ENCODE measurements around the gene ENTPD6.
"Not testable (repeated sequence)": the region's sequence is repeated elsewhere in the genome, so short reads cannot be mapped to it uniquely, and the experiment has no call there.

The ENTPD6 gene

DNA sequence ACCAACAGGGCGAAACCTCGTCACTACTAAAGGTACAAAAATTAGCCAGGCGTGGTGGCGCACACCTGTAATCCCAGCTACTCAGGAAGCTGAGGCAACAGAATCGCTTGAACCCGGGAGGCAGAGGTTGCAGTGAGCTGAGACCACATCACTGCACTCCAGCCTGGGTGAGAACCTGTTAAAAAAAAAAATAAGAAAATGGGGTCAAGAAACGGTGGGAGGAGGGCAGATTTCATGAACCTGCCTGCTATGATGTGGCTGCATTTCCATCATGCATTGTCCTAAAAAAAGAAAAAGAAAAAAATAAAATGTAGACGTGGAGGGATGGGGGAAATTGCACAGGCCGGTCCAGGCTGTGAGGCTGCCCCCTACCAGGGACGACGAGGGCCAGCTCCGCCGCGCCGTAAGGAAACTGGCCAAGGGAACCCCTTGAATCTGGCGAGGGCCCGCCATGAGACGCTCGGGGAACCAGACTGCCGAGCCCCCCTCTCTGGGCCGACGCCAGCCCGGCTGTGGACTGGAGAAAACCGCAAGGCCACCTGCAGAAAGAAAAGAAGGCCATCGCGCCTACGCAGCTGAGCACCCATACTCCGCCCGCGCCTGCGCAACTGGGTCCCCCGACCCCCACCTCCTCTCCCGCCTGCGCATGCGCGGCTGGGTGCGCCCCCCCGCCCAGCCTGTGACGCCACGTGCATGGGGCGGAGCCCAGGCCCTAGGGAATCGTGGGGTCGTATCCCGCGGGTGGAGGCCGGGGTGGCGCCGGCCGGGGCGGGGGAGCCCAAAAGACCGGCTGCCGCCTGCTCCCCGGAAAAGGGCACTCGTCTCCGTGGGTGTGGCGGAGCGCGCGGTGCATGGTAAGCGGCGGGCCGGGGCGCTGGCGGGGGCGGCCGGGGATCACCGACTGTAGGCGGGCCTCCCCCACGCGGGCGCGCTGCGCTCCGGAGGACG, at the start of gene ENTPD6:
ENTPD6 (plus strand) TSS at position 699 of the 948 bp plus-strand sequence. CDS start 10,825 bp downstream, outside the sequence.
- peak; percentile 84 for DNase-seq (ENCODE audit: low read depth, low spot score)

DNA sequence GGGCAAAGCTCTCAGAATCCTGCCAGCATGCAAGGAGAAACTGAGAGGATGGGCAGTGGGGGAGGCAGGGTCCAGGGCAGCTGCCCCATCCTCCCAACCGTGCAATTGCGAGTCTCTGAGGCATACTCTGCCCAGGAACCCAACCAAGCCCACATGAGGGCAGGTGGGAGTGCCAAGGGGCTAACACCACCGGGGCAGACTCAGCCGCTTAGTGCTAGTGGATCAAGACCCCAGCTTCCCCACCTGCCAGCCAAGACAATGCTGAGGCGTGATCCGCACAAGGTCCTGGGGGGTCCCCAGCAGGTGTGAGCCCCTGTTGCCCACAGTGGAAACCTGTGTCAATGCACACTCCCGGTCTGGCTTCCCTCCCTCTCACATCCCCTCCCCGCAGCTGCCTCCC, 48.5 kb upstream of the ENTPD6 start:
- DNase-seq (ENCODE audit: low read depth, low spot score): no peak

DNA sequence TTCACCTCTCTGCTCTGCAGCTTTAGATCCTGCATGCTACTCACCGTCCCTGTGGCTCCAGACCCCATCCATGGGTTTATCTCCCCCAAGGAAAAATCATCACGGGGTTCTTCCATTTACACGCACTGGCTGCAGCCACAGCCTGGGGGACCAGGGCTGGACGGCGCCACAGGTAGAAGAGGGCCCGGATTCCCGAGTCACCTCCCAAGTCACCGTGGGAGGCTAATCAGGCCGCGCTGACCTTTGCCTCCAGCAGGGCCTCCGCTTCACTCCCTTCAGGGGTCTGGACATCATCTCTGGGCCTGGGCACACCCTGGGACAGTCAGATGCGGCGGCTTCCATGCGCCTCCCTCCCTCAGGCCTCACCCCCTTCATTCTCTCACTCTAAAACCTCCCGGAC, 47.8 kb upstream of the ENTPD6 start:
- no peak for DNase-seq (ENCODE audit: low read depth, low spot score)

DNA sequence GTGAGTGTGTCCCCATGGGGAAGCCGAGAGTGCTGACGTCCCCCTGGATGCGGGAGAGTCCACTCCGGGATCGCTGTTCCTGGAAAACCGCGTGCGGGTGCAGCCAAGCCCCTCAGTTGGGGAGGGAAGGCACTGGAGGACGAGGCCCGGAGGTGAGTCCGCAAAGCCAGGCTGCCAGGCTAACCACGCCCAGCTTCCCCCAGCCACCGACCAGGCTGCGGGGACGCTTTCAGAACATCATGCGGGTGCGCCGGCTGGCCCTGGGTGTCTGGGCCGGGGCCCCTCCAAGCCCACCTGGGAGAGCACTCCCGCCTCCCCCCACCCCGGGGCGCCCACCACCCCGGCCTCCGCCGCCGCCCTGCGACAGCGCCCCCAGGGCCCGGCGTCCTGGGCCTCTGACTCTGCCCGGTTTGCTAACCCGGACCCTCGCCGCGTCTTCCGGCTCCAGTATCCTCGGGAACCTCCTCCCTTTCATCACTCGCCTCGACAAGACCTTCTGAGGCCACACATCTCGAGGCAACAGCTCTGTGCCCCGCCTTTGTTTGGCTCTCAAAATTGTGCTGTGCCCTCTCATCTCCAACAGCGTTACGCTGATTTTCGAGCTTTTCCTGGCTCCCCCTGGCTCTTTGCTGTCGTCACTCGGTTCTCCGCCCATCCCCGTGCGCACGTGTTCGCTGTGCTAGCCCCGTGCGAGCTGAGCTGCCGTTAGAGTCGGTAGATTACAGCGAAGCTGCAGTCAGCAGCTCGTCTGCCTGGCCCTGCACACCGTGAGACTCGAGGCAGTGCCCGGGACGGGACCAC, 47.1 kb upstream of the ENTPD6 start:
- peak; percentile 21 for DNase-seq (ENCODE audit: low read depth, low spot score)

DNA sequence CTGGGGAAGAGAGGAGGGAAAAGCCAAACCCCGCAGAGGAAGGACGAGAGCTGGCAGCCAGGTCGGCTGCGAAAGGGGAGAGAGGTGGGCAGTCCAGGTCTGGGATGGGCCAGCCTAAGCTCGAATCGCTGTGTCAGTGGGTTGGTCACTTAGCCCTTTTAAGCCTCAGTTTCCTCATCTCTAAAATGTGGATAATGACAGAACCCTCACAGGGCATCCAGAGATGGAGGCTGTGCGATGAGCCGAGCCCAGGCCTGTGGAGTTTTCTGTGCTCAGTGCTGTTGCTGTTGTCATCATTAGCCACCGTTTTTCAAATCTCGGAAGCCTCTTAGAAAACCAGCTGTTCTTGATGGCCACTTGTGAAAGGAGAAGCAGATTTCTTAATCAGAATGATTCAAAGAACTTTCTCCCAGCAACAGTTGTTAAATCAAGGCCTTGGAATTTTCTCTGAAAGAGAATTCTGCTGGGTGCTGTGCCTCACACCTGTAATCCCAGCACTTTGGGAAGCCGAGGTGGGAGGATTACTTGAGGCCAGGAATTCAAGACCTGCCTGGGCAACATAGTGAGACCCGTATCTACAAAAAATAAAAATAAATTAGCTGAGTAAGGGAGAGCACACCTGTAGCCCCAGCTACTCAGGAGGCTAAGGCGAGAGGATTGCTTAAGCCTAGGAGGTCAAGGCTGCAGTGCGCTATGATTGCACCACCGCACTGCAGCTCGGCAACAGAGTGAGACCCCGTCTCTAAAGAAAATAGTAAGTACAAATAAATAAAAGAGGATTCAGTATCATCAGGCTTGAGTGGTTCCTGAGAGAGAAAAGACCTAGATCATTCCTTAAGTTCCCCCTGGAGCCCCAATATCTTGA, 46.3 kb upstream of the ENTPD6 start:
- no peak for DNase-seq (ENCODE audit: low read depth, low spot score)

DNA sequence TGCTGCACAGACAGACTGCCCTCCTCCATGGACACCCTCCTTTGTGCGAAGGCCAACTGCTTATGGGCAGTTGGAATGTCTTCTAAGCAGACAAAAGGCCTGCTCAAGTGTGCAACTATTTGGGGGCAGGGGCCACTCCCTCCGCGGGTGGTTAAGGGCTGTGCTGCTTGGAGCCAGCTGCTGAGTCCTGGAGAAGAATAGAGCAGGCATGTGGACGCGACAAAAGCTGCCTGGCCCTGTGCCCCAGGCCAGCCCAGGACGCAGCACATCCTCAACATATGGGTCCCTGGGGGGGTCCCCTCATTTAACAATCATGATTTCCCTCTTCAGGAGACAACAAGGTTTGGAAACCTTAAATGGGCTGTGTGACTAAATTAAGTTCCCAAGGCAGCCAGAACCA, 45.5 kb upstream of the ENTPD6 start:
- DNase-seq (ENCODE audit: low read depth, low spot score): no peak

DNA sequence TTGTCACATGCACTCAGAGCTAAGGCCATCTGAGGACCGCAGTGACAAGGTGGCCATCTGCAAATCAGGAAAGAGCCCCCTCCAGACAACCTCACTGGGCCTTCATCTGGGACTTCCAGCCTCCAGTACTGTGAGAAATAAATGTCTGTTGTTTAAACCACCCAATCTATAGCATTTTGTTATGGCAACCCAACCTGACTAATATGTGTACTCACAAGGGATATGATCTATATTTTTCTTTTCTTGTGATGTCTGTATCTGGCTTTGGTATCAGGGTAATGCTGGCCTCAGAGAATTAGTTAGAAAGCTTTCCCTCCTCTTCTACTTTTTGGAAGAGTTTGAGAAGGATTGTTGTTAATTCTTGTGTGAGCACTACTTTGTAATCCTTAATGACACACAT, 37.5 kb upstream of the ENTPD6 start:
- DNase-seq (ENCODE audit: low read depth, low spot score): no peak

DNA sequence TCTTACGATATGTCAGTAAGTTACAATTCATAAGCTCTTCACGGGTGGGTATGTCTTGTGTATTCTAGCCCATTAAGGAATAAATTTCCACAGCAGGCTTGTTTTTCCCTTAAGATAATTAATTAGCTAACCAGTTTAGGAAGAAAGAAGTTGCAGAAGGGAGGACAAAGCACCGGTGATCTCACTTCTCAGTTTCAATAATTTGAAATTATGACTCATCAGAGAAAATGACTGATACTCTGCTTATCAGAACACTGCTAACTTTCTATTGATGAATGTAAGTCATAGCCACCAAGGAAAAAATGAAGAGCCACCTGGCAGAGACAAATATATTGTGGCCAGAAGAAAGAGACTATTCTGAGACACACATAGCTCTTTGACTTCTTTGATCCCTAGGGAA, 35.0 kb upstream of the ENTPD6 start:
- DNase-seq (ENCODE audit: low read depth, low spot score): no peak

DNA sequence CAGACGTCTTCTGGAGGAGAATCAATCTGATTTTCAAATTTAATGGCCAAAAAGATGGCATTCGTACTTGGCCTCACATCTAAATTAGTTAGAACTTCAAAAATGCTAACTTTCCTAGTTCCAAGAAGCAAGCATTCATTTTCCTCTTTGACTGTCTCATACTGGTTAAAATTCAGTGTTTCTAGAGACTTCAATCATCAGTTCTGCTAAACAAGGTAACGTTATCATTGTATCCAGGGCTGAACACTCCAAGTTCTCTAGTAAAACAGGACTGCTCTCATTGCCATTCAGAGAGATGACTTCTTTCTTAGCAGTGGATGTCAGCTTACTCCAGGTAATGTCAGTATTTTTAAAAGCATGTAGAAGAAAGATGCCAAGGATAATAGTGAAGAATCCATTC, 34.6 kb upstream of the ENTPD6 start:
- DNase-seq (ENCODE audit: low read depth, low spot score): no peak

DNA sequence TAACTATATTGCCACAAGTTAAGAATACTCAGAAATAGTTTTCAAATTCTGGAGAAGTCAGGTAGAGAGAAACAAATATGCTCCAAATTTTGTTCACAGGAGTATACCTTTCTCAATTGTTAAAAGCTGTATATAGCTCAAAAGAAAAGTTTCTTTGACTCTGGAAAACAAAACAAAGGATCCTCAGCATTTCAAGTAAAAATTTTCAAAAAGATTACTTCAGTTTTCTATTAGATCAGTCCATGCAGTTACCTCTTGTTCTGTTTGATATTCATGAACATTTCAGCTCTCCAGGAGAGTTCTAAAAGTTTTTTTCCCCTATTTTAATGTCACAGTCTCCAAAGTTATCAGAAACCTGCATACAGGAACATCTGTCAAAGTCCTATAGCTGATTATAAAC, 30.4 kb upstream of the ENTPD6 start:
- DNase-seq (ENCODE audit: low read depth, low spot score): no peak

DNA sequence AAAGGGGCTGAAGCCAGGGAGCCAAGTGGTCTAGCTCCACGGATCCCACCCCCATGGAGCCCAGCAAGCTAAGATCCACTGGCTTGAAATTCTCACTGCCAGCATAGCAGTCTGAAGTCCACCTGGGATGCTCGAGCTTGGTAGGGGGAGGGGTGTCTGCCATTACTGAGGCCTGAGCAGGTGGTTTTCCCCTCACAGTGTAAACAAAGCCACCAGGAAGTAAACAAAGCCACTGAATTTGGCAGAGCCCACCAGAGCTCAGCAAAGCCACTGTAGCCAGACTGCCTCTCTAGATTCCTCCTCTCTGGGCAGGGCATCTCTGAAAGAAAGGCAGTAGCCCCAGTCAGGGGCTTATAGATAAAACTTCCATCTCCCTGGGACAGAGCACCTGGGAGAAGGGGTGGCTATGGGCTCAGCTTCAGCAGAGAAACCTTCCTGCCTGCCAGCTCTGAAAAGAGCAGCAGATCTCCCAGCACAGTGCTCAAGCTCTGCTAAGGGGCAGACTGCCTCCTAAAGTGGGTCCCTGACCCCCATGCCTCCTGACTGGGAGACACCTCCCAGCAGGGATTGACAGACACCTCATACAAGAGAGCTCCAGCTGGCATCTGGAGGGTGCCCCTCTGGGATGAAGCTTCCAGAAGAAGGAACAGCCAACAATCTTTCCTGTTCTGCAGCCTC, 29.3 kb upstream of the ENTPD6 start:
- DNase-seq (ENCODE audit: low read depth, low spot score): not testable (repeated sequence)

DNA sequence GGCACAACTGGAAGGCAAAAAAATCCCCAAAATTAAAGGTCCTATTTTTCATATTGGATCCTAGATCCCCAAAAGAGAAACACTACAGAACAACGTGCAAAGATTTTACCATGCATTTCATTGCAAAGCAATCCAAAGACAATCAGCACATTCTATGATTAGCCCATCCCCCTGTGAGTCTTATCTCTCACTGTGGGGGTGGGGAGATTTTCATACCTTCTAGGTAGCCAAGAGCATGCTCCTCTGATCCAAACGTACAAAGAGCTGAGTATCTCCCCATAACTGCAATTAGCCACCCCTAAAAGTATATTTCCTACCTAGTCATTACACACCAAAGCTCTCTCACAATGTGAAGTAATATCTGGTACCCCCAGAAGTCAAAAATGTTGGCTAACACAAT, 22.2 kb upstream of the ENTPD6 start:
- no peak for DNase-seq (ENCODE audit: low read depth, low spot score)

DNA sequence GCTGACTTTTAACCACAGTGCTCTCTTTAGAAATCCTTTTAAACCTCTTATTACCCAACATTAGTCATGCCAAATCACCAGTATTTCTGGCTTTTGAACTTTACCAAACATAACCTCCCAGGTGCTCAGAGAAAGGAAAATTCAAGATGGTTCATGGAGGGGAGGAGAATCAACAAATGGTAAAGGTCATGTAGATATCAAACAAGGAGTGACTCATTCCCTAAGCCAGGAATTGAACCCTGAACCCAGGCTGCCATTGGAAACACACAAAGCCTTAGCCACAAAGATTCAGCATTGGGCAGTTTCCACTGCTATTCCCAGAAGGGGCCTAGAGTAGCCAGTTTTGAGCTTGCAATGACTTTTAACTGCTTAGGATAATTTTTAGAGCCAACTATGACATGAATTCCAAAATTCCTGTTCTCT, 21.6 kb upstream of the ENTPD6 start:
- DNase-seq (ENCODE audit: low read depth, low spot score): no peak

DNA sequence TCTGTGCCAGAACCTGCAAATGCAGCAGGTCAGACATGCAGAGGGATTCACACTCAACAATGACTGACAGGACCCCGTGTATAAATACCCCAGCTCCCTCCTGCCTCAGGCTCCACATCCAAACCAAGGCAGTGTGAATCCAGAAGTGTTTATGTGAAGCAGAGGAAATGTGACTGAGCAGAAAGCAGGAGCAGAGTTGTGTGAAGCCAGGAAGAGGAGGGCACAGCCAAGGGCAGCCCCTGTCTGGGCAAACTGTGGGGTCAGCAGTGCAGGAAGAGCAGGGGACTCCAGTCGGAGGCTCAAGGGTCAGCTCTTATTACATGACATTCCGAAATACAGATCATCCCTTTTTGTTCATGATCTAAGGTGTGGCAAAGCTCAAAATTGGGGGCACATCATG, 19.3 kb upstream of the ENTPD6 start:
- DNase-seq (ENCODE audit: low read depth, low spot score): no peak

DNA sequence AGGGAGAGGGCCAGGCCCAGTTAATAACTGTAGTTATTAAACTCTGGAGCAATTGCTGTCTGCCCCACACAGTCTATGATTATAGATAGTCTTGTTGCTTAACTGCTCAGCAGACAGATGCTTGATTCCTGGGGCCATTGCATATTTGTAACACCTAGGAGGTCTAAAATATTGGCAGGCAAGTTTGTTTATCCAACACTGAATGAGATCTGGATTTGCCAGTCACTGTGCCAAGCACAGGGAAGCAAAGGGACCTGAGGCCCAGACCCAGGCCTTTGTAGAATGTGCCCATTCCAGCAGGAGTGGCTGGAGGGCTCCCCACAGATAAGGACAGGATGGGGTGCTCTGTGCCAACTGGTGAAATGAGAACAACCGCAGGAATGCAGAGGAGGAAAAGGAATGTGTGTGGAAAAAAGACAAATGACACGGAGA, 17.6 kb upstream of the ENTPD6 start:
- no peak for DNase-seq (ENCODE audit: low read depth, low spot score)

DNA sequence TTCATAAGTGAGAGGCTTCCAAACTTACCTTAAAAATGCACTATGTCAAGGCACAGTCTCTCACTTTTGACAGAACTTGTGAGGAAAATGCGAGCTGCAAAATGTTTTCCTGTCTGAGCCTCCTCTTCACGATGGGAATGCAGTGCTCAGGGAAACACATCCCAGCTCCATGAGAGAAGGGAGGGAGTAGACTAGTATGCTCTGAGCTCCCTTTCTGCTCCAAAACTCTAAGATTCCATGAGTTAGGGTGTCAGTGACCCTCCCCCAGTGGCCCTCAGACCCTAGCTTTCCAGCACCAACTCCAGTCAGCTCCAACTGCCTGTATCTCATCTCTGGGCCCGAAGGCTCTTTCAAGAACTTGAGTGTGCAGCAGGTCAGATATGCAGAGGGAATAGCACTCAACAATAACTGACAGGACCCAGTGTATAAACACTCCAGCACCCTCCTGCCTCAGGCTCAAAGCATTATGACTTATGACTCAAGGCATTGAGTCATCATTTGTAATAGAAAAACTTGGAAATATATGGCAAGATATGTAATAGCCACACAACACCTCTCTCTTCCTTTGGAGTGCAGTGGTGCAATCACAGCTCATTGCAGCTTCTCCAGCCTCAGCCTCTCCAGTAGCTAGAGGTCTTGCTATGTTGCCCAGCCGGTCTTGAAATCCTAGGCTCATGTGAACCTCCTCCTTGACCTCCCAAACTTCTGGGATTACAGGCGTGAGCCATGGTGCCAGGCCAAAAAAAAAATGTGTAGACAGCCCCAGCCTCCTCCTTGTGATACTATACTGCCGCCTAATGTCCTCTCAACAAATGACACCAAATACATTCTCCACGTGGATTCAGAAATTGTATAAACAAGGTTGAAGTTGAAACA, 16.7 kb upstream of the ENTPD6 start:
- DNase-seq (ENCODE audit: low read depth, low spot score): no peak

DNA sequence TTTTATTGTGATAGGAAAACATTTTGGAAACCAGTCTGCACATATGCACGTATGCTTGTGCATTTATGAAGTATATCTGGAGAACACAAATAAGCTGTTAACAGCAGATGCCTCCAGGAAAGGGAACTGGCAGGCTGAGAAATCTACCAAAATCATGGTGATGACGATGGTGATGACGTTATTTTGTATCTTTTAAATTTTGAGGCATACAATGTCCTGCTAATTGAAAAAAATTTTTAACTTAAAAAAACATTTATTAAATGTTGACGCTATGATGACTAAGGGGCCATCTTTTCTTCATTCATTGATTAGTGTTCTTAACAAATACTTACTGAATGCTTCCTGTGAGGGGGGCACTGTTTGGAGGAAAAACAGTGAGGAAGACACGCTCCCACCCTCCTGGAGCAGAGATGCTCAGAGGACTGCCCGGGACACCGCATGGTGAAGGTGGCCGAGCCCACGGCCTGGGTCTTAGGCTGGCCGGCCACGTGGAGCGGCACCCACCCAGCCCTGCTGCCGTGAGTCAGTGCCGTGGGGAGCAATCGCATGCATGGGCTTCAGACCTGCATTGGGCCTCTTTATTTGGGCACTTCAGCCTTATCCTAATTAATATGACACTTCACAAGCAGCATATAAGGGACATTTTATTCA, 15.9 kb upstream of the ENTPD6 start:
- no peak for DNase-seq (ENCODE audit: low read depth, low spot score)

DNA sequence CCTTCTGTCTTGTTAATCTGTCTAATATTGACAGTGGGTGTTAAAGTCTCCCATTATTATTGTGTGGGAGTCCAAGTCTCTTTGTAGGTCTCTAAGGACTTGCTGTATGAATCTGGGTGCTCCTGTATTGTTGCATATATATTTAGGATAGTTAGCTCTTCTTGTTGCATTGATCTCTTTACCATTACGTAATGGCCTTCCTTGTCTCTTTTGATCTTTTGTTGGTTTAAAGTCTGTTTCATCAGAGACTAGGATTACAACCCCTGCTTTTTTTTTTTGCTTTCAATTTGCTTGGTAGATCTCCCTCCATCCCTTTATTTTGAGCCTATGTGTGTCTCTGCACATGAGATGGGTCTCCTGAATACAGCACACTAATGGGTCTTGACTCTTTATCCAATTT, 11.1 kb upstream of the ENTPD6 start:
- DNase-seq (ENCODE audit: low read depth, low spot score): not testable (repeated sequence)

DNA sequence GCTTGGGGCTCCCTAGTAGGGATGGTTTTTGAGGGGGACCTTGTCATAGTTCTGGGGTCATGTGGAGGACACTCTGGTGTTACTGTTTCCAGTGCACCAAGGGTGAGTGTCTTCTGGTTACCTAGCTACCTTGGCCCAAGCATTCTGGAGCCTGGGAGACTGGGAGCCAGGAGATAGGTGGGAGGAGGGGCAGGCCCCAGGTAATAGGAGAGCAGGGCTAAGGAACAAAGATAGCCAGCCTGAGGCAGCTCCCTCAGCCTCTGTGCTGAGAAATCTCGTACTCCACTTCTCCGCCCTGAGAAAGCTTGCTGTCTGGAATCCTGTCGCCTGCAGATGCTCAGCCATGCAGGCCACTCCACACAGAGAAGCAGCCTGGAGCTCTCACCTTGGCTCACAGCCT, 8.3 kb upstream of the ENTPD6 start:
- no peak for DNase-seq (ENCODE audit: low read depth, low spot score)

DNA sequence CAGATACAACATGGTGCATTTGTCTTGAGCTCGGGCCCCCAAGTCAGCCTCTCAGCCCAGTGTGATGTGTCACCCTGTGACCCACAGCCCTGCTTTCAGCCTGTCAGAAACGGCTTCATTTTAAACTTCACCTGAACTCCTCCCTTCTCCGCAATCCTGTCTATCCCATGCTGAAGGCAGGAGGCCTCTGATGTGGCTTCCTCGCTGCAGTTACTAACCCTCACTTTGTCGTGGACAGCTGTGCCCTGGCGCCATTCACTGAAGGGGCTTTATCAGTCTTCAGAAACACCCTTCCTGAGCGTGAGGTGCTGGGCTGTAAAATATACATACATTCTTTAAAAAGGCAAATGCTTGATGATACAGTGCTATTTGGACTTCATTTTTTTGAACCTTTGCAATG, 7.9 kb upstream of the ENTPD6 start:
- no peak for DNase-seq (ENCODE audit: low read depth, low spot score)

Data from activated CD4-positive, CD25-positive, alpha-beta regulatory T cell treated with anti-CD3 and anti-CD28 coated beads, Interleukin-2, amount 50 U/mL, for 16 hours (primary cell).